Non-pigmented ciliary epithelial cell (primary cell): ENCODE data around the gene BRD7.
"Not testable (repeated sequence)": the region's sequence is repeated elsewhere in the genome, so short reads cannot be mapped to it uniquely, and the experiment has no call there.

Experiments used
- DNase-seq: peaks from one replicate; pipeline ENCODE4 v3.0.0-alpha.2; 2010; ENCODE audit warnings: low read depth

BRD7 gene

DNA sequence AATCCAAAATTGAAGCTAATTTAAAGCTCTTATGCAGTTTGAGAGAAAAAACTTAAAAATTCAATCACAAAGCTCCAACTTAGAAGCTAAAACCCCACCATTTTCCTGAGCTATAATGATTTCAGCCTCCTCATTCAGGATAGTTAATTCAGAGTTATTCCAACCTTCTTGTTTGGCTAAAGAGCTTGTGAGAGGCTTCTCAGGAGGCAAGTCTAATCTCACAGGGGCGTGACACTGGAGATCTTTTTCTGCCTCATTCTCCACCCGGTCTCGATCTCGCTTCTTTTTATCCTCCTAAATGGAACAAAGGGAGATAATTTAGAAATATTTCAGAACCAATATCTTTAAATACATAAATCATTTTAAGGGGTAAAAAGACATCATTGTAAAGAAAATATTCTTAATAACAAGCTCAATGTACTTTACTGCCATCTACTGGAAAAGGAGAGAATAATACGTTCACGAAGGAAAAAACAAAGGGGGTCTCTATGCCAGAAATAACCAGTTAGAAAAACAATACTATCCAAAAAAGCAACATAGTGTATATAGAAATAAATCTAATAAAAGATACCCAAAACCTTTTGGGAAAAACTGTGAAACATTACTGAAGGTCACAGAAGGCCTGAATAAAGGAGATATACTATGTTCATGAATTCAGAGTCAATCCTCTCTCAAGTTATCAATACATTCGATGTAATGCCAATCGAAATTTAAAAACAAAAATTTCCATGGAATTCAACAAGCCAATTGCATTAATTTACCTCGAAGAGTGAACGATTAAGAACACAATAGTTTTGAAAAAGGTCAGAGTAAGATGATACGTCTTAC is 13.9 kb downstream of the BRD7 start:
- no peak for DNase-seq

GRCh38 chr16:50354082-50354481 is 14.7 kb downstream of the BRD7 start:
- no peak for DNase-seq

DNA sequence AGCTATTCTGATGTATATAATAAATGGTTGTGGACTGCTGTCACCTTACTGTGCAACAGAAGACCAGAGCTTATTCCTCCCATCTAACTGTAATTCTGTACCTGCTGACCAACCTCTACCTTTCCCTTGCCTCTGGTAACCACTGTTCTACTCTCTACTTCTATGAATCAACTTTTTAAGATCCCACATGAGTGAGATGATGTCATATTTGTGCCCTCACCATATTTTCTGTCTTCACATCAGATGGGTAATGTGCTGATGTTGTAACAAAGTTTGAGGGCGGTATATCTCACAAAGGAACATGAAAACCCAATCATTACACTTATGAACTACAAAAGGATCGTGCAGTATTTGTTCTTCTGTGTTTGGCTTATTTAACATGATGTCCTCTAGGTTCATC is 16.8 kb downstream of the BRD7 start:
- no peak for DNase-seq

DNA sequence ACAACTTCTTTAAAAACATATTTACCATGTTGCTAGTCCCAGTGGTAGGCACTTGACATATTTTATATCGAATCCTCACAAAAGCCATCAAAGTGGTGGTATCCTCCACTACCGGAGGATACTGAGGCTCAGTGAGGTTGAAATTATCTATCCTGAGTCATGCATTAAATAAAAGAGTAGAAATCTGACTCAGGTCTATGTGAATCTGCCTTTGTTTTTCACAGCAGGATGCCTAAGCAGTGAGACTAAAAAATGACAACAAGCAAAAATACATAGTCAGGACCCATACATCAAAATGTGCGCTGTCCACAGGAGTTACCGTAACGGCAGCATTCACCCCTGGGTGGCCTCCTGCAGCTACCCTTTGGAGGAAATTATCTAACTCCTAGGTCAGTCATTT is 17.7 kb downstream of the BRD7 start:
- no peak for DNase-seq

- not testable (repeated sequence) for DNase-seq
Measured at GRCh38 chr16:50345210-50345609, 23.6 kb downstream of the BRD7 start.

DNA sequence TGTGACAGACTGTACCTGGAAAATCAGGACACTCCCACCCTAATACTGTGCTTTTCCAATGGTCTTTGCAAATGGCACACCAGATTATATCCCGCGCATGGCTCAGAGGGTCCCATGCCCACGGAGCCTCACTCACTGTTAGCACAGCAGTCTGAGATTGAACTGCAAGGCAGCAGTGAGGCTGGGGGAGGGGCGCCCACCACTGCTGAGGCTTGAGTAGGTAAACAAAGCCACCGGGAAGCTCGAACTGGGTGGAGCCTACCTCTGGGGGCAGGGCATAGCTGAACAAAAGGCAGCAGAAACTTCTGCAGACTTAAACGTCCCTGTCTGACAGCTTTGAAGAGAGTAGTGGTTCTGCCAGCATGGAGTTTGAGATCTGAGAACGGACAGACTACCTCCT is 25.2 kb downstream of the BRD7 start:
- not testable (repeated sequence) for DNase-seq

- no peak for DNase-seq
Measured at GRCh38 chr16:50340578-50340977, 28.2 kb downstream of the BRD7 start.

GRCh38 chr16:50338371-50339231 is 30.2 kb downstream of the BRD7 start:
- no peak for DNase-seq

DNA sequence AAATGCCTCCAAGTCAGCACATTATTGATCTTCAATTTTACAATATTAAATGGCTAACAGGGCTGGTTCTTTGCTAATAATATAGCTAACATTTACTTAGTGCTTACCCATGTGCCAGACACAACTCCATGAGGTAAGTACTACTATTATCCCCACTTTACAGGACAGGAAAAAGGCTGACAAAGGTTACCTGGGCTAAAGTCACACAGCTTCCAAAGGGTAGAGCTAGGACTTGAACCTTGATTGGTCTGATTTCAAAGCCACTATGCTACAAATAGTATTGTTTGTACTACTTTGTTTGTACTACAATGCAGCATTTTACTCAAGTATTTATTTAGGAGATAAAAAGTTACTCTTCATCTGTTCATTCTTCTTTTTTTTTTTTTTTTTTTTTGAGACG is 31.9 kb downstream of the BRD7 start:
- DNase-seq: no peak

DNA sequence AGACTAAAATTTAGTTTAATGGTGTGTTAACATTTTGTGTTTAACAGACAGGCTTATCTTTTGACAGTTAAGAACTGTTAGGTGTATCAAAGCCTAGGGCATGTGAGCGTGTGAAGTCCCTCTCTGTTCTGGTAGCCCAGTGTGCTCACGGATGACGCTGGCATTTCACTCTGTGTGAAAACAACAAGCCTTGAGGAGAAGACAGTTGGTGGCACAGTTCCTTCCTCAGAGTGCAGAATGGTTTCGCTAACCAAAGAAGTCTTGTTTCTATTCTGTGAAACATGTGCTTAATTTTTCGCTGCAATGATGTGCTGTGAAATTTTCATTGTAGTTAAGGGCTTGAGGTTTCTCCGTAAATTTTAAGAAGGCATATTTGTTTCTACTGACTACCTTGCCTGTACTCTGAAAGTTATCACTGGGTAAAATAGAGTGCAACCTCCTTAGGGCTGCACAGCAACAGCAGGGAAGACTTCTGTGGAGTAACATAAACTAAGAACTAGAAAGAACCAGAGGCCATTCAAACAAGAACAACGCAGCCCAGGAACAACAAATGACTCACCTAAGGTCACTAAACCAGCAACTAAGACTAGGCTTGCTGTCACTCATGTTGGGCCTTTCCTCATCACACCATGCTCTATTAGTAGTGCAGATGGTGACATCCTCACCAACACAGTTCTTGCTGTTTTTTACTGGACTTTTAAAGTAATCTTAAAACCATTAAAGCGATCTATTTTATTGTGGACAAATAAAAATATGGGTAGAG is 33.4 kb downstream of the BRD7 start:
- no peak for DNase-seq

DNA sequence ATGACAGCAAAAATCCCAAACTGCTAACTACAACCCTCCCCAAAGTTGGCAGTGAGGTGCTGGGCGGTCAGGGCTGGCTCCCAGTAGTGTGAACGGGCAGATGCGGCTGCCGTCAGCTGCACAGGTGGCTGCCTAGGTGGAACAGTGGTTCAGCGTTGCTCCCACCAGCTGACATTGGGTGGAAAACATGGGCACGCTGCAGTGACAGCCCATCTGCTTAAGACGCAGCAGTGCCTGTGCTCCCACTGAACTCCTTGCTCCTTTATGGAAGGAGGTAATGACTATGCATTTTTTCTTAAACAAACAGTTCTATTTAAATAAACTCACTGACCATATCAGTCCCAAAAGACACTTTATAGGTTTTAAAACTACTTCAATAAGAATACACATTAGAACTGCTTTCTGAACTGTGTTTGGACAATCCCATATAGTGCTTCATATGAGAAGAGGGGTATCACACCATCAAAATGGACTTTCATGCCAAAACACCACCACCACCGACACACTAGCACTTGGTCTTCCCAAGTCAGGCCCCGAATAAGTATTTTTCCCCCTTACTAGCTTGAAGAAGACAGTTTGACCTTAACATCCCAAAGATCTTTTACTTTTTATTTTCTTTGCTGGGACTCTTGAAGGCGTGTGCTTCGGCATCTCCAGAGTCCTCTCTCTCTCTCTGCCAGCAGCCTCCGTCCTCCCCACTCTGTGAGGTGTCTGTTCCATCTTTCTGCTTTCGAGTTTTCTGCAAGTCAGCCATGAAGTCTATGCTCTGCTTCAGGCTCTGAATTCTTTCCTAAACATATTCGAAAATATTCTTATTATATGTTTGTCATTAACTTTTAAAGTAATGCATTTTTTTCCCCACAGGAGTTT is 34.4 kb downstream of the BRD7 start:
- no peak for DNase-seq

DNA sequence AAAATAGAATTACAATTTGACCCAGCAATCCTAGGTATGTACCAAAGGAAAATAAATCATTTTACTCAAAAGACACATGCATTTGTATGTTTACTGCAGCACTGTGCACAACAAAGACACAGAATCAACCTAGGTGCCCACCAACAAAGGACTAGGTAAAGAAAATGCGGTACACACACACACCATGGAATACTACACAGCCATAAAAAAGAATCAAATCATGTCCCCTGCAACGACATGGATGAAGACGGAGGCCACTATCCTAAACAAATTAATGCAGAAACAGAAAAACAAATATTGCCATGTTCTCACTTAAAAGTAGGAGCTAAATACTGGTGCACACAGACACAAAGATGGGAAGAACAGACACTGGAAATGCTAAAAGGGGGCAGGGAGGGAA is 36.2 kb downstream of the BRD7 start:
- DNase-seq: no peak

DNA sequence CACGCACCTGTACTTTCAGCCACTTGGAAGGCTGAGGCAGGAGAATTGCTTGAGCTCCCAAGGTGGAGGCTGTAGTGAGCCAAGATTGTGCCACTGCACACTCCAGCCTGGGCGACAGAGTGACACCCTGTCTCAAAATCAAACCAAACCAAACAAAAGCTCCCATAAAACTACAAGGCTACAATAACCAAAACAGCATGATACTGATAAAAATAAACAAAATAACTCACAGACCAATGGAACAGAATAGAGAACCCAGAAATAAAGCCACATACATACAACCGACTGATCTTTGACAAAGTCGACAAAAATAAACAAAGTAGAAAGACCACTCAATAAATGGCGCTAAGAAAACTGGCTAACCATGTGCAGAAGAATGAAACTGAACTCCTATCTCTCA is 37.2 kb downstream of the BRD7 start:
- no peak for DNase-seq

DNA sequence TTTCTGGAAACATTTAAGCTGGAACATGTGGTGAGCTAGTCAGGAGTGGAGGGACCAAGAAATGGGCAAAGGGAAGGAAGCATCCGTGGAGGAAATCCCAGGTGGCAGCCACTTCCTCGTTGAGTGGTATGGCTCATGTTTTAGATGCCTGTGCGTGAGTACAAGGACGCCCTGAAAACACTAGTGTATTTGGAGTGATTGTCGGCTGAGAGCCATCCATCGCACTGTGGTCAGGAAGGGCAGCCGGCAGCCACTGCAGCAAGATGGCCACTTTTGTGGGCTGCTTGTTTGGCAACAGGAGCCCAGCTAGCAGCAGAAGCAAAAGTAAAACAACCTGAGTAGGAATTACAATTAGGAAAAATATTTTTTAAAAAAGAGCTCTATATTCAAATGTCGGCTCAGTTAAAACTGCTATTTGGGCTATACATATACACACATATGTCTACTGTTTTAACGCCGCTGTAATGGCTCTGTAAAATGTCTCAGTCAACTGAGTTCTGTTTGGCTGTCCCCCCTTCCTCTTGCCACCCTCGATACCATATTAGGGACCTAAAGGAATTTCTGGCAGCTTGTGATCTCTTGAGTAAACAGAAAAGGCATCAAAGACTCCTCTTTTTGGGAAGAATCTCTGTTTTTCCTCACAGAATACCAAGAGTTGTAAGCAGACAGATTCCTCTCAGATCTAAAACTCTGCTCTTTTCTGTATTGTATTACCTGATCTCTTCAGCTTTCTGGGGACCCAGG is 39.2 kb downstream of the BRD7 start:
- DNase-seq: no peak

DNA sequence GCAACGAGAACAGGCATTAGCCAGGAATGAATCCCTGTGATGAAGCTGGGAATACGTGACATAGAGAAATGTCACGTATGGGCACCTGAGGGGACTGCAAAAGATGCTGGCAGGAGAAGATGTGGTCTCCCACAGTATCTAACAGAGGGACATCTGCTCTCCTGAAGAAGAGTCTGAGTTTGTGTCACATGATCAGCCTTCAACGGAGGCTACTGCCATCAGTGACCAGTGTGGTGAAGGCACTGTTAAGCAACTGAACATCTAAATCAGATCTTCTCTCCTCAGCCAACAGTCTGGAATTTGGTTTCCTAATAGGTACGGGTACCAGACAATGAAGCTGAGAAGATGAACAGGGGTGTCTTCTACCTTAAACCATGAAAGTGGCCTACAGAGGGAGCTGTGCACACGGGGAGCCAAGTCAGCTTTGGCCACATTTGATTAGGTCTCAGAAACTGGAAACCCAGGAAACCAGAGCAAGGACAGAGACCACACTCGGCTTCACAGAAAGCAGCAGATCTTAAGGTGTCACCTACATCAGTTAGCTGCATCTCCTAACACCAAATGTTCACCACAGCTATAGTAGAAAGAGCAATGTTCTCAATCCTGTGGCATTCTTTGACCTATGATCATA is 41.8 kb downstream of the BRD7 start:
- no peak for DNase-seq

DNA sequence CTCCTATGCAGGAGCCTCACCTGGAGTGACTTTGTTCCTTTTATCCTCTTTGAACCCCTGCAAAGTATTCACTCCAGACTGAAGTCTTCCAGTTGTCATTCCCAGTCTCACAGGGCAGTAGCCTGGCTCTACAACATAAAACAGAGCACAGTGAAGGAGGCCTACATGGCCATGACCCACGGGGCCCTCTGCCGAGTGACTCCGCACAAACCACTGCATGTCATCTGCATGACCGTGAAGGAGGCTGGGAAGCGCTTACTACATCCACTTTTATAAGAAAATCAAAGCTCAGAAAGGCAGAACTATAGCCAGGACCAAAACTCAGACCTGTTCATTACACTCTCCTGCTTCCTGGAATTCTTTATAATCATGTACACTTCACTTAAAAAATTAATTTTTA is 42.5 kb downstream of the BRD7 start:
- DNase-seq: no peak

GRCh38 chr16:50324345-50324744 is 44.4 kb downstream of the BRD7 start:
- DNase-seq: no peak

DNA sequence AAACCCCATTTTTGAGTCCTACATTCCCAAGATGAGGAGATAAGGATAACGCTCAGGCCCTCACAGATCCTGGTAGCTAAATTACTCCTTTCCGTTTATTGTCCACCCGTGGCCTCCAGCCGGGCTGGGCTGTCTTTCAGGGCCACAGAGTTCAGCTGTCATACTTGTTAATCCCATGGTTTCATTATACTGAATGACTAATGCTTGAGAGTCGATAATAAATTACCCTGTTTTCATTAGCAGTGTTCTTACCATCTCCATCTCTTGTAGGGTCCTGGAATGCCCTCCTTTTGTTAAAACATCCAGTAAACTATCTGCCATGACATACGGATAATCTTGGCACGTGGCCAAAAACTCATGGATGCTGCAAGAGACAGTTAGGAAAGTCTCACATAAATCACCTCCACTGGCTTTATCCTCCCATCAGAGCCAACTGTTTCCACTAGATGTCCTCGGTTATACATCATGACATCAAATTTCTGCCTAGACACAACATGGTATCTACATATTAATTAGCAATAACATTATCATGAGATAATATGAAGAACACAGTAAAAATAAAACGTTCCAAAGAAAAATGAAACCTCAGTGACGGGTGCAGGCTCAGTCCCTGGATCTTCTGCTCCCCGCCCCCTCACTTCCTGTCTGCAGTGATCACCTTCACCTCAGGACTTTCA is 45.3 kb downstream of the BRD7 start:
- no peak for DNase-seq

- no peak for DNase-seq
Measured at GRCh38 chr16:50322333-50322732, 46.5 kb downstream of the BRD7 start.

- no peak for DNase-seq
Measured at GRCh38 chr16:50320310-50320709, 48.5 kb downstream of the BRD7 start.
